ENCODE results near the gene DONSON.

Gene DONSON

DNA sequence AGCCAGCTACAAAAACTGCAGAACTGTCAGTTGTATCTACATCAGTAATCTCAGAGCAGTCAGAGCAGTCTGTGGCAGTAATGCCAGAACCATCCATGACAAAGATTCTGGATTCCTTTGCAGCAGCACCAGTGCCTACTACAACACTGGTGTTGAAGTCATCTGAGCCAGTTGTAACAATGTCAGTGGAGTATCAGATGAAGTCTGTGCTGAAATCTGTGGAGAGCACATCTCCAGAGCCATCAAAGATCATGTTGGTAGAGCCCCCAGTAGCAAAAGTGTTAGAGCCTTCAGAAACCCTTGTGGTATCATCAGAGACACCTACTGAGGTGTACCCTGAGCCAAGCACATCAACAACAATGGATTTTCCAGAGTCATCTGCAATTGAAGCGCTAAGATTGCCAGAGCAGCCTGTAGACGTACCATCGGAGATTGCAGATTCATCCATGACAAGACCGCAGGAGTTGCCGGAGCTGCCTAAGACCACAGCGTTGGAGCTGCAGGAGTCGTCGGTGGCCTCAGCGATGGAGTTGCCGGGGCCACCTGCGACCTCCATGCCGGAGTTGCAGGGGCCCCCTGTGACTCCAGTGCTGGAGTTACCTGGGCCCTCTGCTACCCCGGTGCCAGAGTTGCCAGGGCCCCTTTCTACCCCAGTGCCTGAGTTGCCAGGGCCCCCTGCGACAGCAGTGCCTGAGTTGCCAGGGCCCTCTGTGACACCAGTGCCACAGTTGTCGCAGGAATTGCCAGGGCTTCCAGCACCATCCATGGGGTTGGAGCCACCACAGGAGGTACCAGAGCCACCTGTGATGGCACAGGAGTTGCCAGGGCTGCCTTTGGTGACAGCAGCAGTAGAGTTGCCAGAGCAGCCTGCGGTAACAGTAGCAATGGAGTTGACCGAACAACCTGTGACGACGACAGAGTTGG, 38.4 kb downstream of the DONSON start:
- H3K9ac ChIP-seq (ENCODE audit: low read depth, low read length): no peak overlapping the region
- no peak overlapping the region for H3K4me3 ChIP-seq (ENCODE audit: low read depth, low read length)
- H3K36me3 ChIP-seq (ENCODE audit: control insufficient read depth, insufficient read depth, low read length): peaks cover 59% of the 10 kb centered on the region
- H3K9me3 ChIP-seq (ENCODE audit: control insufficient read depth, insufficient read depth, low read length): no peaks in the 10 kb centered on the region
- H3K27me3 ChIP-seq (ENCODE audit: control insufficient read depth, insufficient read depth, low read length): no peaks in the 10 kb centered on the region
- H3K4me1 ChIP-seq (ENCODE audit: control insufficient read depth, insufficient read depth, low read length): peaks cover 2% of the 10 kb centered on the region

DNA sequence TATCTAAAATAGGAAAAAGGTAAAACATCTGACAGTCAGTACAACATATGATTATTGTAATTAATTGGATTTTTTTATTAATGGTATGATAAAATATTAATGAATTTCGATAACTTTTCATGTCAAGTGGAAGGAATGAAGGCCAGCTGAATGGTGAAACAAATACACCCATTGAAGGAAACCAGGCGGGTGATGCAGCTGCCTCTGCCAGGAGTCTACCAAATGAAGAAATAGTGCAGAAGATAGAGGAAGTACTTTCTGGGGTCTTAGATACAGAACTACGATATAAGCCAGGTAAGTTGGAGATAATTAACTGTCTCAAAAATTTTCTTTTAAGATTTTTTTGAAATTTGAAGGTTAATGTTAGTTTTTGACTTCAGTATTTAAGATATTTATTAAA, 42.4 kb downstream of the DONSON start:
- H3K9ac ChIP-seq (ENCODE audit: low read depth, low read length): no peak overlapping the region
- H3K9me3 ChIP-seq (ENCODE audit: control insufficient read depth, insufficient read depth, low read length): no peaks in the 10 kb centered on the region
- H3K4me3 ChIP-seq (ENCODE audit: low read depth, low read length): no peak overlapping the region
- H3K27me3 ChIP-seq (ENCODE audit: control insufficient read depth, insufficient read depth, low read length): no peaks in the 10 kb centered on the region
- H3K4me1 ChIP-seq (ENCODE audit: control insufficient read depth, insufficient read depth, low read length): peaks cover 3% of the 10 kb centered on the region
- peaks cover 28% of the 10 kb centered on the region for H3K36me3 ChIP-seq (ENCODE audit: control insufficient read depth, insufficient read depth, low read length)

DNA sequence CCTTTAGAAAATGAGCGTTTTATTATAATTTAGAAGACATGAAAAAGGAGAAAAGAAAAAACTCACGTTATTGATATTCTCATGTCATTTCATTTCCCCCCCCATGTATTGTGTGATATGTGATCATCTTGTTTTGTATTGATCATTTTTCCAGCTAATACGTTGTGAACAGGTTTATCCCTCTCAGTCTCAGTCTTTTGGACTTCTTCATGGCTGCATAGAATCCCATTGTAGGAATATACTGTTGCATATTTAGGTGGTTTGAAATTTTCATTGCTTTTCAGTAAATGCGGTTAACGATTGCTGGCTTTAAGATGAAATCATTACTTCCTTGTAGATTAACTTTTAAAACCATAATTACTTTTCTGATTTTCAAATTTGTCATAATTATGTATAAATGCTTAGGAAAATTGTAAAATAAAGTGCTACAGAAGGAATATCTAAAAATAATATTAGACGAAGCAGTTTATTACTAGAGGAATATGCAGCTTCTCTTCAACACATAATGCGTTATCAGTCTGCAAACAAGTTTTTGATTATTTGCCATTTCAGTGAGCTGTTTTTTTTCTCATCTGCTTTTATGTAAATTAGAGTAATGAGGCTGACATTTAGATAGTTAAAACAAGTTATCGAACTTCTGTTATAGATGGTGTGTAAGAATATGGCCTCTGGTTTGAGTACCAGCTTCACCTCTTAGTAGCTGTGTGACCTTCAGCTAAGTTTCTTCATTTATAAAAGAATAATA, 43.9 kb downstream of the DONSON start:
- H3K4me1 ChIP-seq (ENCODE audit: control insufficient read depth, insufficient read depth, low read length): peaks cover 8% of the 10 kb centered on the region
- peaks cover 13% of the 10 kb centered on the region for H3K36me3 ChIP-seq (ENCODE audit: control insufficient read depth, insufficient read depth, low read length)
- H3K9me3 ChIP-seq (ENCODE audit: control insufficient read depth, insufficient read depth, low read length): no peaks in the 10 kb centered on the region
- no peaks in the 10 kb centered on the region for H3K27me3 ChIP-seq (ENCODE audit: control insufficient read depth, insufficient read depth, low read length)
- H3K4me3 ChIP-seq (ENCODE audit: low read depth, low read length): peak overlapping the region; percentile 98
- peak overlapping the region; percentile 100 for H3K9ac ChIP-seq (ENCODE audit: low read depth, low read length)

DNA sequence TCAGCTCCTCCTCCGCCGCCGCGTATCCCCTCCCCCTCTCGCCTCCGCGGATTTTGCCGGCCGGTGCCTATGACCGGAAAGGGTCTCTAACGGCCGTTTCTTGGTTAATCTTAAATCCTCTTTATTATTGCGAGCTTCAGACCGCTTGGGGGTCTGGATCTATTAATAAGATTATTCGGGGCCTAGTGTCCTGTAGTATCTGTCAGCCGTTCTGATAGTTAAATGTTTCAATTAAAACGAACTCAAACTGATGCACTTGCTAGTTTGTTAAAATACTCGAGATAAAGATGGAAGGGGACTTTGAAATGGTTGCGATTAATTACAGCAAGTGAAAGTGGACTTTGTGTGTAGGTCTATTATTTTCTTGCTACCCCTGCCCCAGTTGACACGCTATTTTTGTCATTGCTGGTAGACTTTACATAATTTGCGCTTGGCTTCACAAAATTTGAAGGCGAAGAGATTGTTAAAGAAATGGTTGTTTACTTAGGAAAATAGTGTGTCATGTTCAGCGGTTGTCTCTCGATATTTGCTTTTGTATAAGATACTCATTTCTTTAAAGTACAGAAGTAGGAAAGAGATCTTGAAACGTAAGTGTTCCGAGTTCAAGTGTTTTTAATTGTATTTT, 44.9 kb downstream of the DONSON start:
- H3K36me3 ChIP-seq (ENCODE audit: control insufficient read depth, insufficient read depth, low read length): peaks cover 14% of the 10 kb centered on the region
- no peaks in the 10 kb centered on the region for H3K27me3 ChIP-seq (ENCODE audit: control insufficient read depth, insufficient read depth, low read length)
- peak overlapping the region; percentile 100 for H3K9ac ChIP-seq (ENCODE audit: low read depth, low read length)
- H3K9me3 ChIP-seq (ENCODE audit: control insufficient read depth, insufficient read depth, low read length): no peaks in the 10 kb centered on the region
- peaks cover 8% of the 10 kb centered on the region for H3K4me1 ChIP-seq (ENCODE audit: control insufficient read depth, insufficient read depth, low read length)
- peak overlapping the region; percentile 98 for H3K4me3 ChIP-seq (ENCODE audit: low read depth, low read length)

DNA sequence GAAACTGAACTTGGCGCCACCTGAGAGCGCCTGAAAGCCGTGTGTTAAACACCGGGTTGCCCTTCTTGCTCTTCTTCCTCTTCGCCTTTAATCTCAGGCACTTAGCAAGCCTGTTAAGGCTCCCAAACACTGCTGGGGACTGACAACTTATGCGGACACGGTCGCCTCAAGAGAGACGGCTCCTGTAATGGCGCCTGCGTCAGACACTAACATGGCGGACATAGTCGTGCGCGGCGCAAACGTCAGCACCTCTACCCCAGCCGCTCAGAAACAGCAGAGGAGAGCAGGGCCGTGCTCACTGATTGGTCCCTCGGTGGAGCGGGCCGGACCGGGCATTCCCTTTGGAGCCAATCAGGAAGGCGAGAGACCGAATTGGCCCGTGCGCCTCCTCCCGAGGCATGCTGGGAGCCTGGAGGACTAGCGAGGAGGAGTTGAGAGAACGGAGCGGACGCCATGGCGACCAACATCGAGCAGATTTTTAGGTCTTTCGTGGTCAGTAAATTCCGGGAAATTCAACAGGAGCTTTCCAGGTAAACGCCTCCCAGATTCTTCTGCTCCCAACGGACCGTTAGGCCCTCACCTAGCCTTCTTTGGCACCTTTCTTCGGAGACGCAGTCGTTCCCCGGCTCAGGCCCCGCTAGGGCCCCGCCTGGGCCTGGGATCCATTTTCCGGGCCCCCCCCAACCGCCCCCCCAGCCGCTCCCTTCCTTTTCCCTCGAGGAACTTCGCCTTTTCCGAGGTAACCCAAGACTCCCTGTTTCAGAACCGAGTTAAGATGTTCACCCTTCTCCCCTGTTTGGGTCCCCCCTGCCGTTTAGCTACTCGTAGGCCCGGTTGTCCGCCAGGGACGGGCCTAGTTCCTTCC, 45.6 kb downstream of the DONSON start, which contains the start of gene SON:
Gene SON (plus strand): TSS at position 399 of the 865 bp plus-strand sequence. CDS start 55 bp downstream, at position 454.
- Histone ChIP-seq H3K9ac (ENCODE audit: low read depth, low read length) (peak within 1 kb of the TSS; percentile 100), H3K4me3 (ENCODE audit: low read depth, low read length) (peak within 1 kb of the TSS; percentile 98), H3K9me3 (ENCODE audit: control insufficient read depth, insufficient read depth, low read length) (no peaks in the 10 kb centered on the region), H3K27me3 (ENCODE audit: control insufficient read depth, insufficient read depth, low read length) (no peaks in the 10 kb centered on the region), H3K4me1 (ENCODE audit: control insufficient read depth, insufficient read depth, low read length) (peaks cover 8% of the 10 kb centered on the region), H3K36me3 (ENCODE audit: control insufficient read depth, insufficient read depth, low read length) (peaks cover 17% of the 10 kb centered on the region)

DNA sequence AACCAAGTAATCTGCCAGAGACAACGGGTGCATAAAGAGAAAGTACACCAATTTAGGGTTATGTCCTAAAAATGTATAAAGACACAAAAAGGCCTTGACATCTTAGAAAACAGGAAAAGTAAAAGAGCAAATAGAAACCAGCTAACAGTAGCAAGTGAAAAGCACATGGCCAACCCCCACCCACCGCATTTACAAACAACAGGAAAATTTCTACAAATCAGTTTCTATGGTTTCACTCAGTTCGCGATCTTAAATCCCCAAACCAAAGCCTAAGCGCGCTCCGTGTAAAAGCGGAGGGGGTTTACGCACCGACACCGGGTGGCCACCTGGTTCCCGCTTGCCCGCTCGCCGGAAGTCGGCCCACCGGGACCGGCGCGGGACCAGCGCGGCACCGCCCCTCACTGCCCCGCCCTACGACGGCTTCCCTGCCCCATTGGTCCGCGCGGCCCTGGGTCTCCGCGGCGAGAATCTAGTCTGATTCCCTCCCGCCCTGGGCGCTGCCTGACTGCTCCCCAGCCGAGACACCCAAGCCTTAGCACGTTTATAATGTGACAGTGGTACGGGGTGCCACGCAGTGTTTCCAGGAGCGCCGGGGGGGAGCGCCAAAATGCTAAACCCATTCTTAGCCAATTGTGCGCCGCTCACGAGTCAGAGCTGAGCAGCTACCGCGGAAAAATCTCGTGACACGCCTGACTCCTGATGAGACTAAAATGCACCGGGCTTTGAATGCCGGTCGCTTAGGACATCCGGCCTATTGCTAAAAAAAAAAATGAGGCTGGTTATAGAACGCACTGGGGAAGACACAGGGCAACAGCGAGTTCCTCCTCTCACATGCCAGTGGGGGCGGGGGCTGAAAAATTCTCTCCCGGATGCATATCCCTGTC, 46.5 kb downstream of the DONSON start, which contains the start of gene GART:
Gene GART (minus strand): TSS at position 362 of the 884 bp plus-strand sequence. CDS start 2,802 bp downstream, outside the sequence.
- Histone ChIP-seq H3K36me3 (ENCODE audit: control insufficient read depth, insufficient read depth, low read length) (peaks cover 19% of the 10 kb centered on the region), H3K4me1 (ENCODE audit: control insufficient read depth, insufficient read depth, low read length) (peaks cover 8% of the 10 kb centered on the region), H3K9ac (ENCODE audit: low read depth, low read length) (peak within 1 kb of the TSS; percentile 100), H3K4me3 (ENCODE audit: low read depth, low read length) (peak within 1 kb of the TSS; percentile 98), H3K9me3 (ENCODE audit: control insufficient read depth, insufficient read depth, low read length) (no peaks in the 10 kb centered on the region), H3K27me3 (ENCODE audit: control insufficient read depth, insufficient read depth, low read length) (no peaks in the 10 kb centered on the region)

DNA sequence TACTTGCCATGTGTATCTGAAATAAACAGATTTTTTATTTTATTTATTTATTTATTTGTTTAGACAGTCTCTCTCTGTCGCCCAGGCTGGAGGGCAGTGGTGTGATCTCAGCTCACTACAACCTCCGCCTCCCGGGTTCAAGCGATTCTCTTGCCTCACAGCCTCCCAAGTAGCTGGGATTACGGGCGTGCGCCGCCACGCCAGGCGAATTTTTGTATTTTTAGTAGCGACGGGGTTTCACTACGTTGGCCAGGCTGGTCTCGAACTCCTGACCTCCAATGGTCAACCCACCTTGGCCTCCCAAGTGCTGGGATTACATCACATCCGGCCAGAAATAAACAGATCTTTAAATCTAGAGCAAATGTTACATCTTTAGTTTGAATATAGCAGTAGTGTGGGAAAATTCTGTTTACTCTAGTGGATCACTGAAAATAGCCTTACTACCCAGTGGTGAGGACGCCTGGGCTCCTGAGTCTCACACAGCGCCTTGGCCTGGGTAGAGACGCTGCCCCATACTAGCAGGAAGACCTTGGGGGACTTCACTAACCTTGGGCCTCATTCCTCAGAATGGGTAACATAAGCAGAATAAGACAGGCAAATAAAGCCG, 47.3 kb downstream of the DONSON start:
- peak overlapping the region; percentile 98 for H3K4me3 ChIP-seq (ENCODE audit: low read depth, low read length)

DNA sequence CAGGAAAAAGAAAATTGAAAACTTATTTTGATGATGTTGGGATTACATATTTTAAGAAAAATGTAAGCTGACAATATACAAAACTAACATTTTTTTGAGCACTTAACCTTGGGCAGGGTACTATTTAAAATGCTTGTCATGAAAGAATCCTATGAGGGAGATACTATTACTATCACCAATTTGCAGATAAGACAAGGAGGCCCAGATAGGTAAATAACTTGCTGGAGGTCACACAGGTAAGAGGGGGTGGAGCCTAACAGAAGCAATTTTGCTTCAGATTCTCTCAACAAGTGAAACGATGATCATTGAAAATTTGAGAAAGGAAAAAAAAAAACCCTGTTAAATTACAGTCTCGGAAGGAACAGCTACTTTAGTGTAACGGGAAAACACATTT, 47.8 kb downstream of the DONSON start:
- H3K27me3 ChIP-seq (ENCODE audit: control insufficient read depth, insufficient read depth, low read length): no peaks in the 10 kb centered on the region
- H3K36me3 ChIP-seq (ENCODE audit: control insufficient read depth, insufficient read depth, low read length): peaks cover 27% of the 10 kb centered on the region
- no peak overlapping the region for H3K9ac ChIP-seq (ENCODE audit: low read depth, low read length)
- H3K4me1 ChIP-seq (ENCODE audit: control insufficient read depth, insufficient read depth, low read length): peaks cover 8% of the 10 kb centered on the region
- H3K4me3 ChIP-seq (ENCODE audit: low read depth, low read length): peak overlapping the region; percentile 98
- no peaks in the 10 kb centered on the region for H3K9me3 ChIP-seq (ENCODE audit: control insufficient read depth, insufficient read depth, low read length)

More for the DNA sequence above, 47.3 kb downstream of the DONSON start:
- peak overlapping the region; percentile 70 for H3K9ac ChIP-seq (ENCODE audit: low read depth, low read length)
- H3K4me1 ChIP-seq (ENCODE audit: control insufficient read depth, insufficient read depth, low read length): peaks cover 8% of the 10 kb centered on the region
- peaks cover 25% of the 10 kb centered on the region for H3K36me3 ChIP-seq (ENCODE audit: control insufficient read depth, insufficient read depth, low read length)
- H3K9me3 ChIP-seq (ENCODE audit: control insufficient read depth, insufficient read depth, low read length): no peaks in the 10 kb centered on the region
- H3K27me3 ChIP-seq (ENCODE audit: control insufficient read depth, insufficient read depth, low read length): no peaks in the 10 kb centered on the region

DNA sequence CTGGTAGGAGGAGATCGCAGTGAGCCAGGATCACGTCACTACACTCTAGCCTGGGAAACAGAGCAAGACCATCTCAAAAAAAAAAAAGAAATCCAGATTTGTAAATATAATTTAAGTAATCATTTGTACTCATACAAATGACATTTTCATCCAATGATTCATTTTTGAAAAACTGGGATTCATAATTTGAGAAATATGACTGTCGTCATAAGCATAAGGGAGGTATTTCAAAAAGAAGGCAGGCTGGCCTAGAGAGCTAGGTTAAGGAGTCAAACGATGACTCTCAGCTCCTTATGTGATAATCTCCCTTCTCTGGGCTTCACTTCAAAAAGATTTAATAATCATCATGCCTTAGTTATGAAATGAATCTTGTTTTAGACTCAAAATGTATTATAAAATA, 48.9 kb downstream of the DONSON start:
- Histone ChIP-seq H3K9ac (ENCODE audit: low read depth, low read length) (no peak overlapping the region), H3K27me3 (ENCODE audit: control insufficient read depth, insufficient read depth, low read length) (no peaks in the 10 kb centered on the region), H3K36me3 (ENCODE audit: control insufficient read depth, insufficient read depth, low read length) (peaks cover 34% of the 10 kb centered on the region), H3K4me1 (ENCODE audit: control insufficient read depth, insufficient read depth, low read length) (peaks cover 5% of the 10 kb centered on the region), H3K9me3 (ENCODE audit: control insufficient read depth, insufficient read depth, low read length) (no peaks in the 10 kb centered on the region), H3K4me3 (ENCODE audit: low read depth, low read length) (no peak overlapping the region)

DNA sequence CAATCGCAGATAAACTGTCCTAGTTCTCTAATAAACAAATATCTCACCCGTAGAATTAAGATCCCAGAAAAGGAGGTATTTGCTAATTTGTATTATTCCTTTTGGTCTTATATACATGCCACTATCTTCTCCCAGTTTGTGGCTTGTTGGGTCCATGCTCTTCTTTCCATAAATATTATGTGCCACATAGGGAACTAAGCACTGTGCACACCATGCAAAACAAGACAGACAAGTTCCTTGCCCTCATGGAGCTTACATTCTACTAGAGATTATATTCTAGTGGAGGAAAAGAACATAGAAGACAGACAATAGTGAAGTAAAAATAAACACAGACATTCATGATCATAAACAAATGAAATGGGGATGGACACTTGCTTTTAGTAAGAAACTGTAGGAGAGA, 51.3 kb downstream of the DONSON start:
- H3K27me3 ChIP-seq (ENCODE audit: control insufficient read depth, insufficient read depth, low read length): no peaks in the 10 kb centered on the region
- H3K9me3 ChIP-seq (ENCODE audit: control insufficient read depth, insufficient read depth, low read length): no peaks in the 10 kb centered on the region
- peaks cover 5% of the 10 kb centered on the region for H3K4me1 ChIP-seq (ENCODE audit: control insufficient read depth, insufficient read depth, low read length)
- H3K4me3 ChIP-seq (ENCODE audit: low read depth, low read length): no peak overlapping the region
- H3K36me3 ChIP-seq (ENCODE audit: control insufficient read depth, insufficient read depth, low read length): peaks cover 47% of the 10 kb centered on the region
- no peak overlapping the region for H3K9ac ChIP-seq (ENCODE audit: low read depth, low read length)

Measured in iPS-15b (cell line).